Loucy (cell line): ENCODE results near the gene BRD4.

Experiments used
- EZH2phosphoT487 ChIP-seq: fragments of 200-600 bp; IDR thresholded peaks from 2 replicates; pipeline ENCODE4 v1.6.1; 2018; ENCODE audit warnings: antibody characterized with exemption, mild to moderate bottlenecking, moderate library complexity, borderline replicate concordance
- TF ChIP-seq, protein P1 (sequence below): fragments of 200-600 bp; sonication (generic); conservative IDR thresholded peaks from 2 replicates; pipeline ENCODE4 v1.5.1; 2014; ENCODE audit warnings: mild to moderate bottlenecking, antibody characterized with exemption, low read length

DNA sequence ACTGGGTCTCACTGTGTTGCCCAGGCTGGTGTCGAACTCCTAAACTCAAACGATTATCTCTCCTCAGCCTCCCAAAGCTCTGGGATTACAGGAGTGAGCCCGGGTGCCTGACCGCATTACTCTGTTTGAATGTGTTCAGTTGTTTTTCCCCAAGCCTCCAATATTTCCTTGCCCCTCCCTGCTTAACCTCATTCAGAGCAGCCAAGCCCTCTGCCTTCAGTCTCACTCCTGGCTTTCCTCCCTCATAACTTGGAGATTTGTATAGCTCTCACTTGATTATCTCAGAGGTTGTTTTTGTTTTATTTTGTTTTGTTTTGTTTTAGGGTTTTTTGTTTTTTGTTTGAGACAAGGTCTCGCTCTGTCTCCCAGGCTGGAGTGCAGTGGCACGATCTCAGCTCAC, 111.5 kb downstream of the BRD4 start:
- TF ChIP-seq, protein P1, sequence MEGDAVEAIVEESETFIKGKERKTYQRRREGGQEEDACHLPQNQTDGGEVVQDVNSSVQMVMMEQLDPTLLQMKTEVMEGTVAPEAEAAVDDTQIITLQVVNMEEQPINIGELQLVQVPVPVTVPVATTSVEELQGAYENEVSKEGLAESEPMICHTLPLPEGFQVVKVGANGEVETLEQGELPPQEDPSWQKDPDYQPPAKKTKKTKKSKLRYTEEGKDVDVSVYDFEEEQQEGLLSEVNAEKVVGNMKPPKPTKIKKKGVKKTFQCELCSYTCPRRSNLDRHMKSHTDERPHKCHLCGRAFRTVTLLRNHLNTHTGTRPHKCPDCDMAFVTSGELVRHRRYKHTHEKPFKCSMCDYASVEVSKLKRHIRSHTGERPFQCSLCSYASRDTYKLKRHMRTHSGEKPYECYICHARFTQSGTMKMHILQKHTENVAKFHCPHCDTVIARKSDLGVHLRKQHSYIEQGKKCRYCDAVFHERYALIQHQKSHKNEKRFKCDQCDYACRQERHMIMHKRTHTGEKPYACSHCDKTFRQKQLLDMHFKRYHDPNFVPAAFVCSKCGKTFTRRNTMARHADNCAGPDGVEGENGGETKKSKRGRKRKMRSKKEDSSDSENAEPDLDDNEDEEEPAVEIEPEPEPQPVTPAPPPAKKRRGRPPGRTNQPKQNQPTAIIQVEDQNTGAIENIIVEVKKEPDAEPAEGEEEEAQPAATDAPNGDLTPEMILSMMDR, result no peak
- no peak for TF ChIP-seq EZH2phosphoT487
